ENCODE results near the gene CPLX1. TPM values are rescaled to one million over a fixed set of nuclear protein-coding genes. Genes with fewer than 3 reads are reported as not detected.

CPLX1 gene
- total RNA-seq, 1 experiment from 2014 or later = 3.9 TPM

GRCh38 chr4:859496-859895 lies 33.6 kb upstream of the CPLX1 start:
- Histone ChIP-seq H3K4me2 (no peak overlapping the region), H3K4me1 (replicated peaks; ENCODE audit: insufficient read depth) (no peaks in the 10 kb centered on the region), H3K36me3 (ENCODE audit: low read depth) (peaks cover 8% of the 10 kb centered on the region; the same call in 1 of the 2 replicates), H3K27me3 (ENCODE audit: insufficient read depth, low read depth) (no peaks in the 10 kb centered on the region), H3F3A (ENCODE audit: insufficient read depth, low read depth) (no peaks in the 10 kb centered on the region), H3K27ac (no peak overlapping the region), H3K79me2 (ENCODE audit: low read depth) (no peaks in the 10 kb centered on the region), H3K9me3 (ENCODE audit: insufficient read depth, low read depth) (no peaks in the 10 kb centered on the region), H3K4me3 (no peak overlapping the region), H2AFZ (no peak overlapping the region), H3K9me2 (ENCODE audit: insufficient read depth) (no peaks in the 10 kb centered on the region), H4K20me1 (ENCODE audit: insufficient read depth) (no peaks in the 10 kb centered on the region; the same call in 1 of the 2 replicates)
- no peak for TF ChIP-seq EZH2 (IDR thresholded peaks at IDR 0.05; ENCODE audit: low read depth)
- TF ChIP-seq, protein P1, sequence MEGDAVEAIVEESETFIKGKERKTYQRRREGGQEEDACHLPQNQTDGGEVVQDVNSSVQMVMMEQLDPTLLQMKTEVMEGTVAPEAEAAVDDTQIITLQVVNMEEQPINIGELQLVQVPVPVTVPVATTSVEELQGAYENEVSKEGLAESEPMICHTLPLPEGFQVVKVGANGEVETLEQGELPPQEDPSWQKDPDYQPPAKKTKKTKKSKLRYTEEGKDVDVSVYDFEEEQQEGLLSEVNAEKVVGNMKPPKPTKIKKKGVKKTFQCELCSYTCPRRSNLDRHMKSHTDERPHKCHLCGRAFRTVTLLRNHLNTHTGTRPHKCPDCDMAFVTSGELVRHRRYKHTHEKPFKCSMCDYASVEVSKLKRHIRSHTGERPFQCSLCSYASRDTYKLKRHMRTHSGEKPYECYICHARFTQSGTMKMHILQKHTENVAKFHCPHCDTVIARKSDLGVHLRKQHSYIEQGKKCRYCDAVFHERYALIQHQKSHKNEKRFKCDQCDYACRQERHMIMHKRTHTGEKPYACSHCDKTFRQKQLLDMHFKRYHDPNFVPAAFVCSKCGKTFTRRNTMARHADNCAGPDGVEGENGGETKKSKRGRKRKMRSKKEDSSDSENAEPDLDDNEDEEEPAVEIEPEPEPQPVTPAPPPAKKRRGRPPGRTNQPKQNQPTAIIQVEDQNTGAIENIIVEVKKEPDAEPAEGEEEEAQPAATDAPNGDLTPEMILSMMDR (conservative IDR thresholded peaks at IDR 0.05) = no peak
- DNase-seq = no peak
- POLR2A ChIA-PET (ENCODE audit: unreplicated experiment) = no interaction called here
- CTCF ChIA-PET = no interaction called here
- intact Hi-C loops (cut with micrococcal nuclease; ENCODE audit: unreplicated experiment) = no loop called here
- no TSS peak for BruUV-seq (replicated peaks)

DNA sequence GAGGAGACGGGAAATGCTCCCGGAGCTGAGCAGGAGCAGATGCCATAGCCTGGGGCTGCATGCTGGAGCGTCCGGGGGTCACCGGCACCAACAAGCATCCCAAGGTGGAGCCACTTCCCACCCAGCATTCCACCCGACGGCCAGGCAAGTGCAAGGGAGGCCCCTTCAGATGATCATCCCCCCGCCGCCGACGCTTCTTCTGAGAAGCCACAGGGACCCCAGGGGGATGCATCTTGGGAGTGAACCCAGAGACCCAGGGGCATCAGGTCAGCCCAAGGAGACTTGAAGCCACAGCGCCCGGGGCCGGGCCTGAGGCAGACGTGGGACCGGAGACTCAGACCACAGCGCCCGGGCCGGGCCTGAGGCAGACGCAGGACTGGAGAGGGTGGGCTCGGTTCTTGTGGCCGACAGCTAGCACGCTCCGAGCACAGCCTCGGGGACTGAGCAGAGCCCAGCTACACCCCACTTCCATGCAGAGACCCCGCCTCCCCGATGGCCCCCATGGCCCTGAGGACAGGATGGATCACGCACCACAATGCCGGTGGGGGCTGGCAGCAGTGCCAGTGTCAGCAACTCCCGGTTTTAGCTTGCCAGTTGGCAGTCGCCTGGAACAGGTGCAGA lies 33.0 kb upstream of the CPLX1 start:
- no peaks in the 10 kb centered on the region for H3K9me2 ChIP-seq (ENCODE audit: insufficient read depth)
- POLR2A ChIA-PET (ENCODE audit: unreplicated experiment) = no interaction called here
- intact Hi-C loops (cut with micrococcal nuclease; ENCODE audit: unreplicated experiment) = no loop called here
- H3K4me2 ChIP-seq = no peak overlapping the region
- H3K27ac ChIP-seq = no peak overlapping the region
- DNase-seq = no peak
- no peaks in the 10 kb centered on the region for H3F3A ChIP-seq (ENCODE audit: insufficient read depth, low read depth)
- H4K20me1 ChIP-seq (ENCODE audit: insufficient read depth) = no peaks in the 10 kb centered on the region; the same call in 1 of the 2 replicates
- H3K4me1 ChIP-seq (replicated peaks; ENCODE audit: insufficient read depth) = no peaks in the 10 kb centered on the region
- CTCF ChIA-PET = no interaction called here
- H3K4me3 ChIP-seq = no peak overlapping the region
- no peaks in the 10 kb centered on the region for H3K27me3 ChIP-seq (ENCODE audit: insufficient read depth, low read depth)
- no peaks in the 10 kb centered on the region for H3K9me3 ChIP-seq (ENCODE audit: insufficient read depth, low read depth)
- TF ChIP-seq, protein P1 (conservative IDR thresholded peaks at IDR 0.05) = no peak
- TF ChIP-seq EZH2 (IDR thresholded peaks at IDR 0.05; ENCODE audit: low read depth) = no peak
- no TSS peak for BruUV-seq (replicated peaks)
- H2AFZ ChIP-seq = no peak overlapping the region
- peaks cover 8% of the 10 kb centered on the region; the same call in 1 of the 2 replicates for H3K36me3 ChIP-seq (ENCODE audit: low read depth)
- no peaks in the 10 kb centered on the region for H3K79me2 ChIP-seq (ENCODE audit: low read depth)

DNA sequence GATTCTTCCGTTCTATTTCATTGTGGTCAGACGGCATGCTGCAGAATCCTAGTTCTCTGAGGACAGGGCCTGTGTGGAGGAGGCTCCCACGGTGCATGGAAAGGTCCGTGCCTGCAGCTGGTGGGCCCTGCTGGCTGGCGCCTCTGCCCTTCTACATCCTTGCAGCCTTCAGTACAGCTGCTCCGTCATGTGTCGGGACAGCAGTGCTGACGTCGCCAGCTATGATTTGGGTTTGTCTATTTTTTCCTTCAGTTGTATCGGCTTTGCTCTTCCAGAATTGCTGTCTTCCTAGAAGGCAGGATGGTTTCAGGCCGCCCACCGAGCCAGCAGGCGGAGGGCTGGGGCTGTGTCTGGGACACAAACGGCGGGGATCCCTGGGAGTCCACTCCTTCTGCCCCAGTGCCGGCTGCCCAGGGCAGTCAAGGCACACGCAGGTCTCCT lies 32.1 kb upstream of the CPLX1 start:
- CTCF ChIA-PET = no interaction called here
- no peak for TF ChIP-seq EZH2 (IDR thresholded peaks at IDR 0.05; ENCODE audit: low read depth)
- TF ChIP-seq, protein P1 (conservative IDR thresholded peaks at IDR 0.05) = no peak
- no peaks in the 10 kb centered on the region; the same call in 1 of the 2 replicates for H4K20me1 ChIP-seq (ENCODE audit: insufficient read depth)

More for the DNA sequence above, 32.1 kb upstream of the CPLX1 start:
- Histone ChIP-seq H3K36me3 (ENCODE audit: low read depth) (peaks cover 5% of the 10 kb centered on the region; the same call in 1 of the 2 replicates), H2AFZ (no peak overlapping the region), H3K4me2 (no peak overlapping the region), H3K79me2 (ENCODE audit: low read depth) (no peaks in the 10 kb centered on the region), H3K9me2 (ENCODE audit: insufficient read depth) (no peaks in the 10 kb centered on the region), H3K4me1 (replicated peaks; ENCODE audit: insufficient read depth) (no peaks in the 10 kb centered on the region), H3K27me3 (ENCODE audit: insufficient read depth, low read depth) (no peaks in the 10 kb centered on the region), H3F3A (ENCODE audit: insufficient read depth, low read depth) (no peaks in the 10 kb centered on the region), H3K27ac (no peak overlapping the region), H3K4me3 (no peak overlapping the region), H3K9me3 (ENCODE audit: insufficient read depth, low read depth) (no peaks in the 10 kb centered on the region)
- DNase-seq = no peak
- POLR2A ChIA-PET (ENCODE audit: unreplicated experiment) = no interaction called here
- intact Hi-C loops (cut with micrococcal nuclease; ENCODE audit: unreplicated experiment) = no loop called here
- BruUV-seq (replicated peaks) = no TSS peak

Measured in PC-9 (cell line).